HCT116 (cell line): Measurements from ENCODE around the gene CA10. TPM values are rescaled to one million over a fixed set of nuclear protein-coding genes. Genes with fewer than 3 reads are reported as not detected.

Experiments
- ATAC-seq: fragments of 200-7000 bp; cut with Tn5 transposase; 2 replicates; pipeline ENCODE4 v1.9.1; 2020; ENCODE audit warnings: mild to moderate bottlenecking, moderate library complexity
- BruUV-seq: library from RNA; stranded (reverse); fragments of 400-500 nt; replicated peaks from 2 replicates; lab custom pipeline; 2021; lab: Mats Ljungman, UMichigan
- CTCF ChIA-PET: fragments of 300-600 bp; sonication (Branson Sonifier 250); formaldehyde crosslinking; loops from one replicate; lab custom pipeline; 2021; ENCODE audit warnings: antibody characterized with exemption; lab: Charles Lee
- POLR2A ChIA-PET: fragments of 300-600, 350-600 bp; sonication (Branson Sonifier 250); formaldehyde crosslinking; loops from one replicate; lab custom pipeline; 2021; ENCODE audit warnings: antibody characterized with exemption; lab: Charles Lee
- RAD21 ChIA-PET, 2 experiments: fragments of 300-600 bp; sonication (Branson Sonifier 250); formaldehyde crosslinking; loops; one replicate each; lab custom pipeline; 2023; ENCODE audit warnings: low total read pairs in 2 of 2; ENCODE audit not compliant: uncharacterized antibody in 2 of 2, unreplicated experiment in 2 of 2, low non-redundant PET in 1 of 2; lab: Charles Lee
- DNase-seq: peaks from one replicate; pipeline ENCODE4 v3.0.0-alpha.2; 2010; ENCODE audit warnings: low read depth, low spot score
- H2AFZ ChIP-seq: fragments of 200-600 bp; shearing (Covaris generic), sonication (generic); 2 replicates; pipeline ENCODE4 v1.6.1; 2017; ENCODE audit warnings: low read depth, mixed run types, mixed read lengths, antibody characterized with exemption, low read length; ENCODE audit not compliant: poor library complexity, severe bottlenecking
- H3K27ac ChIP-seq: 2 replicates; pipeline ENCODE4 v1.5.1; 2012; ENCODE audit warnings: low read depth, low read length
- H3K27me3 ChIP-seq: fragments of 200-600 bp; sonication (generic); 2 replicates; pipeline ENCODE4 v1.6.1; 2016; ENCODE audit warnings: mixed run types, low read length, mixed read lengths; ENCODE audit not compliant: insufficient read depth
- H3K36me3 ChIP-seq, 2 experiments: fragments of 200-500 bp in 1 of 2; fragments of 200-600 bp in 1 of 2; sonication (Bioruptor generic) in 1 of 2; sonication (generic) in 1 of 2; 2 replicates each; pipeline versions ENCODE4 v1.5.1 to v1.6.1; 2014 to 2016; ENCODE audit warnings: low read length in 2 of 2, inconsistent platforms in 1 of 2, mixed read lengths in 1 of 2, mixed run types in 1 of 2; ENCODE audit not compliant: insufficient read depth in 2 of 2, control insufficient read depth in 1 of 2
- H3K4me1 ChIP-seq, 2 experiments: fragments of 200-600 bp in 1 of 2; sonication (generic) in 1 of 2; 2 replicates each; pipeline versions ENCODE4 v1.5.1 to v1.6.1; 2012 to 2017; ENCODE audit warnings: low read length in 2 of 2, inconsistent platforms in 1 of 2, mild to moderate bottlenecking in 1 of 2, mixed read lengths in 1 of 2, mixed run types in 1 of 2, moderate library complexity in 1 of 2; ENCODE audit not compliant: insufficient read depth in 2 of 2, control insufficient read depth in 1 of 2
- H3K4me2 ChIP-seq: fragments of 200-600 bp; sonication (generic); 2 replicates; pipeline ENCODE4 v1.6.1; 2017; ENCODE audit warnings: mixed run types, low read length, mixed read lengths
- H3K4me3 ChIP-seq, 2 experiments: fragments of 200-600 bp in 1 of 2; sonication (generic) in 1 of 2; replicated peaks in 1 of 2; 2 replicates each; pipeline ENCODE4 v1.5.1; 2011 to 2016; ENCODE audit warnings: low read length in 2 of 2, control low read depth in 1 of 2, low read depth in 1 of 2, mild to moderate bottlenecking in 1 of 2, mixed read lengths in 1 of 2, mixed run types in 1 of 2
- H3K79me2 ChIP-seq: fragments of 200-600 bp; sonication (generic); 2 replicates; pipeline ENCODE4 v1.6.1; 2017; ENCODE audit warnings: mild to moderate bottlenecking, mixed run types, low read length, moderate library complexity, mixed read lengths; ENCODE audit not compliant: insufficient read depth
- H3K9ac ChIP-seq: fragments of 200-600 bp; sonication (generic); 2 replicates; pipeline ENCODE4 v1.6.1; 2016; ENCODE audit warnings: low read length, mixed read lengths
- H3K9me2 ChIP-seq: fragments of 200-600 bp; sonication (generic), shearing (Covaris generic); 2 replicates; pipeline ENCODE4 v1.6.1; 2017; ENCODE audit warnings: mixed run types, mild to moderate bottlenecking, moderate library complexity; ENCODE audit not compliant: insufficient read depth
- H3K9me3 ChIP-seq, 2 experiments: fragments of 200-500 bp in 1 of 2; fragments of 200-600 bp in 1 of 2; sonication (Bioruptor generic) in 1 of 2; sonication (generic) in 1 of 2; 2 replicates each; pipeline ENCODE4 v1.6.1; 2014 to 2017; ENCODE audit warnings: low read length in 2 of 2, mixed read lengths in 2 of 2, inconsistent platforms in 1 of 2, low read depth in 1 of 2, mild to moderate bottlenecking in 1 of 2, mixed run types in 1 of 2, moderate library complexity in 1 of 2; ENCODE audit not compliant: control insufficient read depth in 1 of 2, insufficient read depth in 1 of 2
- H4K20me1 ChIP-seq: fragments of 200-600 bp; sonication (generic), shearing (Covaris generic); 2 replicates; pipeline ENCODE4 v1.6.1; 2017; ENCODE audit warnings: mixed run types, mild to moderate bottlenecking, moderate library complexity; ENCODE audit not compliant: insufficient read depth
- ATF3 ChIP-seq: IDR thresholded peaks from 2 replicates; pipeline ENCODE4 v1.6.1; 2012
- CBX3 ChIP-seq: IDR thresholded peaks from 2 replicates; pipeline ENCODE4 v1.6.1; 2012; ENCODE audit warnings: low read depth
- CEBPB ChIP-seq: IDR thresholded peaks from 2 replicates; pipeline ENCODE4 v1.6.1; 2012; ENCODE audit warnings: low read depth
- EGR1 ChIP-seq: IDR thresholded peaks from 2 replicates; pipeline ENCODE4 v1.6.1; 2012; ENCODE audit warnings: low read depth
- EZH2phosphoT487 ChIP-seq: fragments of 200-600 bp; IDR thresholded peaks from 2 replicates; pipeline ENCODE4 v1.6.1; 2018; ENCODE audit warnings: antibody characterized with exemption, borderline replicate concordance
- FOSL1 ChIP-seq: IDR thresholded peaks from 2 replicates; pipeline ENCODE4 v1.6.1; 2012; ENCODE audit warnings: low read depth
- MAX ChIP-seq: IDR thresholded peaks from 2 replicates; pipeline ENCODE4 v1.6.1; 2012
- POLR2A ChIP-seq: IDR thresholded peaks from 2 replicates; pipeline ENCODE4 v1.7.0; 2011; ENCODE audit warnings: borderline replicate concordance; ENCODE audit not compliant: insufficient read depth, insufficient read length; ENCODE audit errors: extremely low read depth
- POLR2AphosphoS5 ChIP-seq: IDR thresholded peaks from 2 replicates; pipeline ENCODE4 v1.6.1; 2011; ENCODE audit warnings: mild to moderate bottlenecking, low read depth, low read length, moderate library complexity
- REST ChIP-seq: IDR thresholded peaks from 2 replicates; pipeline ENCODE4 v1.6.1; 2012; ENCODE audit warnings: low read depth
- ZFX ChIP-seq: fragments of 450-650 bp; IDR thresholded peaks from 2 replicates; pipeline ENCODE4 v1.6.1; 2017
- ZNF274 ChIP-seq: fragments of 200-500 bp; sonication (Bioruptor generic); IDR thresholded peaks from 2 replicates; pipeline ENCODE4 v1.6.1; 2014; ENCODE audit warnings: mild to moderate bottlenecking, low read depth, low read length, inconsistent platforms
- intact Hi-C: fragments of 100-400 bp; cut with micrococcal nuclease; formaldehyde crosslinking; loops from 2 replicates; pipeline ENCODE4 v1.10.0; 2022
- total RNA-seq: library from RNA; stranded (reverse); gene quantifications from one replicate; pipeline ENCODE4 v1.2.1, GENCODE V29; 2021; ENCODE audit not compliant: unreplicated experiment

The CA10 gene
- total RNA-seq, 1 experiment from 2014 or later, result not detected

- H3K79me2 ChIP-seq, result no peaks in the 10 kb centered on the region
- no peak overlapping the region for H3K9ac ChIP-seq
- H3K4me1 ChIP-seq, result no peaks in the 10 kb centered on the region
- CTCF ChIA-PET, result no interaction called here
- H2AFZ ChIP-seq, result no peak overlapping the region
- no peak for ATAC-seq
- no peaks in the 10 kb centered on the region for H3K36me3 ChIP-seq
- no peaks in the 10 kb centered on the region for H3K9me3 ChIP-seq
- intact Hi-C loops, result no loop called here
- no peak overlapping the region for H3K4me3 ChIP-seq
- no TSS peak for BruUV-seq
- H3K27me3 ChIP-seq, result no peaks in the 10 kb centered on the region
- H3K4me2 ChIP-seq, result no peak overlapping the region
- DNase-seq, result no peak
- no peaks in the 10 kb centered on the region for H3K9me2 ChIP-seq
- POLR2A ChIA-PET, result no interaction called here
- TF ChIP-seq EGR1, result no peak
- TF ChIP-seq REST, result no peak
- no peak for TF ChIP-seq EZH2phosphoT487
- no peak for TF ChIP-seq CBX3
- TF ChIP-seq POLR2A, result no peak
- TF ChIP-seq FOSL1, result no peak
- TF ChIP-seq POLR2AphosphoS5, result no peak
- TF ChIP-seq CEBPB, result no peak
- no peak for TF ChIP-seq ZNF274
- TF ChIP-seq ATF3, result no peak
- TF ChIP-seq MAX, result no peak
- no peak for TF ChIP-seq ZFX
- no peak overlapping the region for H3K27ac ChIP-seq
- RAD21 ChIA-PET, result no interaction called here
- no peaks in the 10 kb centered on the region for H4K20me1 ChIP-seq
These were observed 364.0 kb downstream of the CA10 start for GRCh38 chr17:51794466-51794865.
